ENCODE measurements around the gene EEPD1. TPM values are rescaled to one million over a fixed set of nuclear protein-coding genes. Genes with fewer than 3 reads are reported as not detected.

EEPD1 gene
- total RNA-seq, 1 experiment from 2014 or later = 5.0 TPM

DNA sequence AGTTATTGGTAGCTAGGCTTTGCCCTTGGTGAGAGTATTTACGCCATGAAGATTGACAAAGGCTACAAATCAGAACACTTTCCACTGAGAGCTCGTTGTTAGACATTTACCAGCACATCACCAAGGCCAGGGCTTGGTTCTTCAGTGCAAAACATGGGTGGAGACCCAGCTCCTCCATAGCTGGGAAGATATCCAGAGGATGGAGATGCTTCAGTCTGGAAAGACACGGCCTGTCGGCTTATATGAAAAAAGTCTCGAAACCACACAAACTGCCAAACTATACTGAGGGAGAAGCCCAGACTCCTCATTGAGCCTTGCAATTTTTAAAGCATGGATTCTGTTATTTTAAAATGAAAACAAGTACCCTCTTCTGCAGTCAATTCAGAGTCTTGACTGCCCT is 153.2 kb downstream of the EEPD1 start:
- no peak for DNase-seq
- Histone ChIP-seq H3K9me3 (ENCODE audit: control insufficient read depth, low read depth, low read length) (no peaks in the 10 kb centered on the region), H3K56ac (ENCODE audit: insufficient read length, low read depth, low read length) (no peak overlapping the region), H2BK5ac (ENCODE audit: insufficient read length, low read length) (no peak overlapping the region), H3K79me2 (ENCODE audit: insufficient read depth, low read length) (no peaks in the 10 kb centered on the region), H3K14ac (ENCODE audit: insufficient read depth, low read length) (no peak overlapping the region), H4K5ac (ENCODE audit: insufficient read length, low read depth, low read length) (no peak overlapping the region), H3K4me1 (ENCODE audit: insufficient read depth, low read length) (peaks cover 4% of the 10 kb centered on the region), H4K8ac (replicated peaks; ENCODE audit: insufficient read length, low read depth, low read length) (no peak overlapping the region), H2AK5ac (ENCODE audit: insufficient read length, low read length) (no peak overlapping the region), H2BK20ac (ENCODE audit: low read depth, low read length, poor library complexity, severe bottlenecking) (no peak overlapping the region), H2BK120ac (ENCODE audit: low read depth, low read length, poor library complexity, severe bottlenecking) (no peak overlapping the region), H2BK12ac (ENCODE audit: insufficient read length, low read depth, low read length) (no peak overlapping the region), H3K9ac (ENCODE audit: extremely low read depth, insufficient read length, low read length) (no peak overlapping the region), H3K27ac (ENCODE audit: insufficient read length, low read depth, low read length) (no peak overlapping the region), H3T11ph (ENCODE audit: low read length) (no peak overlapping the region), H3K23me2 (ENCODE audit: insufficient read length, low read depth, low read length, poor library complexity, severe bottlenecking) (no peaks in the 10 kb centered on the region), H3K27me3 (ENCODE audit: insufficient read depth, low read length) (no peaks in the 10 kb centered on the region), H3K4ac (ENCODE audit: low read depth, low read length) (no peak overlapping the region), H4K91ac (ENCODE audit: insufficient read length, low read depth, low read length) (no peak overlapping the region), H3K79me1 (ENCODE audit: insufficient read depth, low read depth, low read length, poor library complexity, severe bottlenecking) (no peaks in the 10 kb centered on the region), H3K23ac (ENCODE audit: insufficient read length, low read depth, low read length) (no peak overlapping the region), H2BK15ac (ENCODE audit: low read depth, low read length) (no peak overlapping the region), H2AFZ (ENCODE audit: low read length) (no peak overlapping the region), H3K4me2 (ENCODE audit: insufficient read depth, insufficient read length, low read length) (no peak overlapping the region), H3K18ac (ENCODE audit: insufficient read length, low read depth, low read length) (no peak overlapping the region), H4K20me1 (ENCODE audit: control insufficient read depth, insufficient read depth, insufficient read length) (no peaks in the 10 kb centered on the region)
- Mint-ChIP-seq H3K36me3 (ENCODE audit: insufficient read depth in 1 of 3, low read depth in 3 of 3) (peaks cover 0 to 4% (median 4%) of the 10 kb centered on the region in 3 experiments; a peak in 3 of 7 replicates), H3K4me3 (no peak overlapping the region), H3K27ac (no peak overlapping the region; a peak in 1 of 7 replicates), H3K27me3 (ENCODE audit: low read depth) (peaks cover 1% of the 10 kb centered on the region), H3K4me1 (peaks cover 34 to 38% of the 10 kb centered on the region in 2 experiments), H3K9me3 (no peaks in the 10 kb centered on the region)
- TF ChIP-seq, protein P1, sequence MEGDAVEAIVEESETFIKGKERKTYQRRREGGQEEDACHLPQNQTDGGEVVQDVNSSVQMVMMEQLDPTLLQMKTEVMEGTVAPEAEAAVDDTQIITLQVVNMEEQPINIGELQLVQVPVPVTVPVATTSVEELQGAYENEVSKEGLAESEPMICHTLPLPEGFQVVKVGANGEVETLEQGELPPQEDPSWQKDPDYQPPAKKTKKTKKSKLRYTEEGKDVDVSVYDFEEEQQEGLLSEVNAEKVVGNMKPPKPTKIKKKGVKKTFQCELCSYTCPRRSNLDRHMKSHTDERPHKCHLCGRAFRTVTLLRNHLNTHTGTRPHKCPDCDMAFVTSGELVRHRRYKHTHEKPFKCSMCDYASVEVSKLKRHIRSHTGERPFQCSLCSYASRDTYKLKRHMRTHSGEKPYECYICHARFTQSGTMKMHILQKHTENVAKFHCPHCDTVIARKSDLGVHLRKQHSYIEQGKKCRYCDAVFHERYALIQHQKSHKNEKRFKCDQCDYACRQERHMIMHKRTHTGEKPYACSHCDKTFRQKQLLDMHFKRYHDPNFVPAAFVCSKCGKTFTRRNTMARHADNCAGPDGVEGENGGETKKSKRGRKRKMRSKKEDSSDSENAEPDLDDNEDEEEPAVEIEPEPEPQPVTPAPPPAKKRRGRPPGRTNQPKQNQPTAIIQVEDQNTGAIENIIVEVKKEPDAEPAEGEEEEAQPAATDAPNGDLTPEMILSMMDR (conservative IDR thresholded peaks at IDR 0.05) = no peak
- no CpG with 5 or more reads among the region's 5 CpGs for WGBS (ENCODE audit: extremely low coverage, insufficient read length, low lambda C conversion rate)

Measured in H9 (cell line).